Upper lobe of left lung (tissue), 6 donors: Measurements from ENCODE around the gene CCSER2. TPM values are rescaled to one million over a fixed set of nuclear protein-coding genes. Genes with fewer than 3 reads are reported as not detected.

Experiments used
- ATAC-seq, 2 donors: fragments of 200-7000 bp; cut with Tn5 transposase; one replicate each; pipeline ENCODE4 v1.9.1; 2022; ENCODE audit warnings: mild to moderate bottlenecking in 2 of 2, moderate library complexity in 2 of 2; ENCODE audit not compliant: low FRiP score in 2 of 2
- DNase-seq, 2 donors: peaks; one replicate each; pipeline ENCODE4 v3.0.0-alpha.2; 2019 to 2020
- H3K27ac ChIP-seq, 4 donors: fragments of 200-600 bp; sonication (generic); one replicate each; pipeline ENCODE4 v1.5.1; 2016 to 2019
- H3K27me3 ChIP-seq, 4 donors: fragments of 200-600 bp; sonication (generic); one replicate each; pipeline ENCODE4 v1.5.1; 2017 to 2019
- H3K36me3 ChIP-seq, 4 donors: fragments of 200-600 bp; sonication (generic); one replicate each; pipeline ENCODE4 v1.5.1; 2016 to 2019
- H3K4me1 ChIP-seq, 4 donors: fragments of 200-600 bp; sonication (generic); one replicate each; pipeline ENCODE4 v1.5.1; 2018 to 2019
- H3K4me3 ChIP-seq, 4 donors: fragments of 200-600 bp; sonication (generic); one replicate each; pipeline ENCODE4 v1.5.1; 2017 to 2019; ENCODE audit warnings: mild to moderate bottlenecking in 2 of 4, moderate library complexity in 1 of 4
- H3K9me3 ChIP-seq, 4 donors: fragments of 200-600 bp; sonication (generic); one replicate each; pipeline ENCODE4 v1.5.1; 2018 to 2019
- EP300 ChIP-seq, 4 donors: sonication (generic); formaldehyde crosslinking; IDR thresholded peaks; one replicate each; pipeline ENCODE4 v1.5.1; 2017; ENCODE audit warnings: antibody characterized with exemption in 4 of 4, control low read depth in 2 of 4
- POLR2A ChIP-seq, 4 donors: fragments of 450-650 bp; IDR thresholded peaks; one replicate each; pipeline ENCODE4 v1.5.1; 2016 to 2017; ENCODE audit warnings: antibody characterized with exemption in 4 of 4, mild to moderate bottlenecking in 2 of 4
- POLR2AphosphoS5 ChIP-seq, 2 donors: sonication (generic); formaldehyde crosslinking; IDR thresholded peaks; one replicate each; pipeline ENCODE4 v1.5.1; 2017; ENCODE audit warnings: antibody characterized with exemption in 2 of 2
- WGBS, 2 donors: methylation state at CpG; one replicate each; pipeline ENCODE4 v1.1.5; 2017 to 2018; 5-methylcytosine and 5-hydroxymethylcytosine counted together
- total RNA-seq, 6 donors: library from RNA; depleted of rRNA in 4 of 6; stranded (reverse); fragments of >200 nt in 4 of 6; gene quantifications; one replicate each; pipeline versions ENCODE4 v1.1.0 to v1.2.1, GENCODE V29; 2016 to 2021
- TF ChIP-seq, protein P1 (sequence below), 6 experiments: fragments of 450-650 bp in 4 of 6; fragments of 200-600 bp in 2 of 6; sonication (generic) in 2 of 6; IDR thresholded peaks; one replicate each; pipeline ENCODE4 v1.5.1; 2016 to 2019; ENCODE audit warnings: antibody characterized with exemption in 6 of 6
- donor health status: DM: no; HTN: no; CAD: no; lungs with moderate emphysema.
- donor health status: DM: no; HTN: yes; CAD: no; lungs with severe emphysema.

CCSER2 gene
- total RNA-seq, 6 donors from 2014 or later: 28.7 to 78.9 (median 52.6) TPM

DNA sequence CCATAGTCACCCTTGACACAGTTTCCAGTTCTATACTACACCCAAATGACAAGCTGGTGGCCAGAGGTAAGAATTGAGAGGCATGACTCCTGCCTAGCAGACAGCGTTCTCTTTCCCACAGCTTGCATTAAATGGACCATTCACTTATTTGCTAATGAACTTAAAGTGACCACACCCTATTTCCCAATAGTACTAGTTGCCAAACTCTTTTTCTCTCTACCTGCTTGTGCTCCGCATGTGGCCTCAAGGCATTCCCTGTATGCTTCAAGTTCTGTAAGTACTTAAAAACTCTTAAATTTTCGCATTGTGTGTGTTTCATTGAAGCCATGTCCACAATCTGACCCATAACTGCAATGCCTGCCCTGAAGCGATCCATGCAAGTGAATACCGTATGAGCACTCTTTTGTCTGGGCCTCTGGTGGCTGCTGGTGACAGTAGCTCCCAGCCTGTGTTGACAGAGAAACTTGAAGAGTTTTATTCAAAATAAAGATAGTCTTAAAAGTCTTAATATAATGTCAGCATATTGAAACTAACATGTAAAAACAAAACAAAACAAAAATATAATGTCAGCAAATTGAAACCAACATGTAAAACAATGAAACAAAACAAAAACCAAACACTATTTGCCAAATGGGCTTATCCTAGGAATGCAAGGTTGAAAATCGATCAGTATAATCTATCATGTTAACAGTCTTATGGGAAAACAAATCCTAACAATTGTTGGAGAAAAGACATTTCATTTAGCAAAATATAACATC lies 73.6 kb downstream of the CCSER2 start:
- DNase-seq (peak in 1 of 2 donors; percentile 57), ATAC-seq (peak in 1 of 2 donors; percentile 51)
- no peak overlapping the region for H3K4me3 ChIP-seq
- TF ChIP-seq EP300 (IDR thresholded peaks at IDR 0.05) (no peak), POLR2AphosphoS5 (IDR thresholded peaks at IDR 0.05) (peak in 1 of 2 donors; percentile 23)
- no peaks in the 10 kb centered on the region for H3K27me3 ChIP-seq
- peak overlapping the region in 1 of 4 donors; percentile 17 for H3K27ac ChIP-seq
- WGBS, 2 donors: 68 to 73% methylated on average over 6 of the region's 6 CpGs
- no peaks in the 10 kb centered on the region for H3K9me3 ChIP-seq
- no peaks in the 10 kb centered on the region for H3K36me3 ChIP-seq
- peaks cover 1 to 37% (median 21%) of the 10 kb centered on the region in 4 donors for H3K4me1 ChIP-seq

DNA sequence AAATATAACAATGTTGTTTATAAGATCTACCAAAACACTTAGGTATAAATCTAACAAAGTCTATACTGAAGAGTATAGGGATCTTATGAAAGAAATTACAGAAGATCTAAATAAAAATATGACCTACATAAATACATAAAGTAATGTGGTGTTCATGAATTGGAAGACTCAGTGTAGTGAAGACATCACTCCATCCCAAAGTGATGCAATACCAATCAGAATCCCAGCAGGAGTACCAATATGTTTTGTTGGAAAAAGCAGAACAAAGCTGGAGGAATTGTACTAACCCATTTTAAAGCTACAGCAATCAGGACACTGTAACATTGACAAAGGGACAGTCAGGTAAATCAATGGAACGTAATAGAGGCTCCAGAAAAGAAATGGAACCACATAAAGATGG lies 76.4 kb downstream of the CCSER2 start:
- Histone ChIP-seq H3K27ac (no peak overlapping the region), H3K4me1 (peaks cover 7 to 27% (median 18%) of the 10 kb centered on the region in 4 donors), H3K36me3 (no peaks in the 10 kb centered on the region), H3K27me3 (no peaks in the 10 kb centered on the region), H3K4me3 (no peak overlapping the region), H3K9me3 (no peaks in the 10 kb centered on the region)
- no peak for ATAC-seq
- TF ChIP-seq POLR2A (IDR thresholded peaks at IDR 0.05): no peak
- TF ChIP-seq POLR2AphosphoS5 (IDR thresholded peaks at IDR 0.05): no peak
- TF ChIP-seq, protein P1, sequence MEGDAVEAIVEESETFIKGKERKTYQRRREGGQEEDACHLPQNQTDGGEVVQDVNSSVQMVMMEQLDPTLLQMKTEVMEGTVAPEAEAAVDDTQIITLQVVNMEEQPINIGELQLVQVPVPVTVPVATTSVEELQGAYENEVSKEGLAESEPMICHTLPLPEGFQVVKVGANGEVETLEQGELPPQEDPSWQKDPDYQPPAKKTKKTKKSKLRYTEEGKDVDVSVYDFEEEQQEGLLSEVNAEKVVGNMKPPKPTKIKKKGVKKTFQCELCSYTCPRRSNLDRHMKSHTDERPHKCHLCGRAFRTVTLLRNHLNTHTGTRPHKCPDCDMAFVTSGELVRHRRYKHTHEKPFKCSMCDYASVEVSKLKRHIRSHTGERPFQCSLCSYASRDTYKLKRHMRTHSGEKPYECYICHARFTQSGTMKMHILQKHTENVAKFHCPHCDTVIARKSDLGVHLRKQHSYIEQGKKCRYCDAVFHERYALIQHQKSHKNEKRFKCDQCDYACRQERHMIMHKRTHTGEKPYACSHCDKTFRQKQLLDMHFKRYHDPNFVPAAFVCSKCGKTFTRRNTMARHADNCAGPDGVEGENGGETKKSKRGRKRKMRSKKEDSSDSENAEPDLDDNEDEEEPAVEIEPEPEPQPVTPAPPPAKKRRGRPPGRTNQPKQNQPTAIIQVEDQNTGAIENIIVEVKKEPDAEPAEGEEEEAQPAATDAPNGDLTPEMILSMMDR (IDR thresholded peaks at IDR 0.05): no peak
- TF ChIP-seq EP300 (IDR thresholded peaks at IDR 0.05): no peak
- no peak for DNase-seq
- WGBS, 2 donors: 92 to 97% methylated on average over 1 of the region's 1 CpG

DNA sequence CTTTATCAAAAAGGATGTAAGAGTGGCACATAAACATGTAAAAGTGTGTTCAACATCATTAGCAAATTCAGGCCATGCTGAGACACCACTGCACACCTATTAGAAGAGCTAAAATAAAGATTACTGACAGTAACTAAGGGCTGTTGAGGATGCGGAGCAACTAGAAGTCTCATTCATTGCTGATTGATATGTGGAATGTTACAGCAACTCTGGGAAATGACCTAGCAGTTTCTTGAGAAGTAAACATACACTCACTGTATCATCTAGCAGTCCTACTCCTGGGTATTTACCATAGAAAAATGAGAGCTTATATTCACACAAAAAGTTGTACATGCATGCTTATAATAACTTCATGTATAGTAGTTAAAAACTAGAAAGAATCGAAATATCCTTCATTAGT lies 77.3 kb downstream of the CCSER2 start:
- H3K36me3 ChIP-seq: no peaks in the 10 kb centered on the region
- H3K9me3 ChIP-seq: no peaks in the 10 kb centered on the region
- ATAC-seq (no peak), DNase-seq (no peak)
- H3K4me3 ChIP-seq: no peak overlapping the region
- H3K27me3 ChIP-seq: no peaks in the 10 kb centered on the region
- peaks cover 7 to 27% (median 18%) of the 10 kb centered on the region in 4 donors for H3K4me1 ChIP-seq
- H3K27ac ChIP-seq: no peak overlapping the region
- WGBS, 2 donors: 87 to 88% methylated on average over 2 of the region's 2 CpGs
- TF ChIP-seq POLR2AphosphoS5 (IDR thresholded peaks at IDR 0.05) (no peak), POLR2A (IDR thresholded peaks at IDR 0.05) (no peak), EP300 (IDR thresholded peaks at IDR 0.05) (no peak)
- TF ChIP-seq, protein P1 (IDR thresholded peaks at IDR 0.05): no peak

DNA sequence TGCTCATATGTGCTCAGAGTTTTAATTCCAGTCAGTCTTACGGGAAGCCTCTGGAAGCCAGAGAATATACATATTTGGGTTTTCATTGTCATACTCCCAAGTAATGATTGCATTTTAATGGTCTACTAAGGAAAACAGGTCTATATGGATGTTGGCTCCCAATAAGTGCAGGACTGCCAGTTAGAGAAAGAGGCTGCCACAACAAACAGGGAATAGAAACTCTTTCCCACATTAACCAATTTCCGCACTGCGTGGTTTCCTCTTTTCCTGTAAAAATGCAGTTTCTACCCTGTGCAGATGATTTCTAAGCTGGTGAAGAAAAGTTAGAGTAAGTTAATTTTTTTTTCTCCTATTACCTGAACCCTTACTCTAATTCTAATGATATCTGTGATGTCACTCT lies 78.2 kb downstream of the CCSER2 start:
- H3K36me3 ChIP-seq: no peaks in the 10 kb centered on the region
- no peak for DNase-seq
- 73 to 91% methylated on average over 3 of the region's 3 CpGs for WGBS, 2 donors
- TF ChIP-seq POLR2A (IDR thresholded peaks at IDR 0.05): no peak
- TF ChIP-seq POLR2AphosphoS5 (IDR thresholded peaks at IDR 0.05): no peak
- TF ChIP-seq EP300 (IDR thresholded peaks at IDR 0.05): no peak
- TF ChIP-seq, protein P1 (IDR thresholded peaks at IDR 0.05): no peak
- no peak overlapping the region for H3K4me3 ChIP-seq
- H3K27me3 ChIP-seq: no peaks in the 10 kb centered on the region
- H3K4me1 ChIP-seq: peaks cover 7 to 24% (median 13%) of the 10 kb centered on the region in 4 donors
- H3K27ac ChIP-seq: no peak overlapping the region
- H3K9me3 ChIP-seq: no peaks in the 10 kb centered on the region
- no peak for ATAC-seq

DNA sequence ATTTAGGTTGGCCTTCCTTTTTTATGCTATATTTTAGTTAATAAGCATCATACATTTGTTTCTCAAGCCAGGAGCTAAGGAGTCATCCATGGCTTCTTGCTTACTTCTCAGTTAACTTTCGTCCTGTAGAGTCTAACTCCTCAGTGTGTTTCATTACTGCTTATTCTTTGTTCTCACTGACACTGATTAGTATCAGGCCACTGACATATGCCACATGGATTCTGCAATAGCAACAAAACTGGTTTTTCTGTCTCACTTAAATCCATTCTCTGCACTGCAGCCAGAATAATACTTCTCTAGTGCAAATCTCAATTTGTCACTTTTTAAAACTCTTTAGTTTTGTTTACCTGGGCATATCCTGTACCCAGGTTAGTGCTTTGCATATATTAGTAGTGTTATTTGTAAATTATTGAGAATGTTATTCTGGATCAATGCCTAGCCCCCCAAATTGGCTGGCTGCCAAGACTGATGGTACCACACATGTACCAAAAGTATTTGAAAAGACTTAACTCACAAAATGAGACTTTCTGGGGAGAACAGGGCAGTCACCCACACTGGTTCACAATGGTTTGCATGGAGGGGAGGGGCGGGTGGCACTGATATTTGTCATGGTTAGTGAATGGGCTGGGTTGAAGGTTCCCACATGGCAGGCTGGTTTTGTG lies 79.1 kb downstream of the CCSER2 start:
- Histone ChIP-seq H3K27me3 (no peaks in the 10 kb centered on the region), H3K36me3 (no peaks in the 10 kb centered on the region), H3K9me3 (peaks cover 0 to 7% (median 6%) of the 10 kb centered on the region in 4 donors), H3K4me3 (no peak overlapping the region), H3K4me1 (peaks cover 3 to 16% (median 7%) of the 10 kb centered on the region in 4 donors), H3K27ac (no peak overlapping the region)
- TF ChIP-seq POLR2A (IDR thresholded peaks at IDR 0.05) (no peak), EP300 (IDR thresholded peaks at IDR 0.05) (no peak), POLR2AphosphoS5 (IDR thresholded peaks at IDR 0.05) (no peak)
- TF ChIP-seq, protein P1 (IDR thresholded peaks at IDR 0.05): no peak
- DNase-seq: no peak
- ATAC-seq: no peak
- WGBS, 2 donors: 80 to 83% methylated on average over 2 of the region's 2 CpGs
